VCaP (cell line): Measurements from ENCODE around the gene MAD2L2.
A peak's percentile ranks its signal among the peaks of the same experiment; 100 is the strongest.

Experiments used
- H3K27ac ChIP-seq: fragments of 450-650 bp; 2 replicates; pipeline ENCODE4 v1.5.1; 2017
- TF ChIP-seq, protein P1 (sequence below): fragments of 450-650 bp; conservative IDR thresholded peaks from 2 replicates; pipeline ENCODE4 v1.5.1; 2017; ENCODE audit warnings: mild to moderate bottlenecking, moderate library complexity

The MAD2L2 gene

DNA sequence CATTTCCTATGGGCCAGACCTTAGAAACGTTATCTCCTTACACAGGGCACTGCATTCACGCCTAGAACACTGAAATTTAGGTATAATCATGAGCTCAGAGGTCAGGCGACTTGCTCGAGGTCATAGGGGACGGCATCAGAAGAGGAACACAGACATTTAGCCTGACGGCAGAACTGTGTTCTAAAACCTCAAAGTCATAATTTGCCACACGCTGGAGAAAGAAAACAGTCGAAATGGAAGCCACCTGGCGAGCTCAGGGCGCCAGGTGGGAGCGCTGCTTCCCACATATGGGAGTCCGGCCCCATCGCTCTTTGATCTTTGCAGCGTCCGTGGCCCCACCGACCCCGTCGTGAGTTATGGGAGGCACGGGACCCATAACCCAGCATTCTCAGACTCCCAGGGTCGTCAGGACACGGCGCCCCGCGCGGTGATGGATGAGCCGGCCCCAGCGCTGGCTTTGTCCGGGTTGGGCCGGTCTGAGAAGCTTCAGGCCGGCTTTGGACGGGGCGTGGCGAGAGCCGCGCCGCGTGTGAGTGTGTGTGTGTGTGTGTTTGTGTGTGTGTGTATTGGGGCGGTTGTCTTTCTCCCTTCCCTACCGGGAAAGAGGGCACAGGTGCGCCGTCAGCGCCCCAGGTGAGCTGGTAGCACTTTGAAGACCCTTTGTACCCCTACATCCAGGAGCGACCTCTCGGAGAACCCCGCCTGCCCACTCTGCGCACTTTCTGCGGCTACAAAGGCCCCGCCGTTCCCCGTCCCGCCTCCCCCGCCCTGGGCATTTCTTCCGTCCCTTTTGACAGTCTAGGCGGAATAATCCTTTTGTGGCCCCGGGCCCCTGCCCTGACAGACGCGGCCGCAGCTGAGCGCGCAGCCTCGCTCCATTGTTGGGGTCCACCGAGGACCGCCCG lies 9.7 kb upstream of the MAD2L2 start:
- TF ChIP-seq, protein P1, sequence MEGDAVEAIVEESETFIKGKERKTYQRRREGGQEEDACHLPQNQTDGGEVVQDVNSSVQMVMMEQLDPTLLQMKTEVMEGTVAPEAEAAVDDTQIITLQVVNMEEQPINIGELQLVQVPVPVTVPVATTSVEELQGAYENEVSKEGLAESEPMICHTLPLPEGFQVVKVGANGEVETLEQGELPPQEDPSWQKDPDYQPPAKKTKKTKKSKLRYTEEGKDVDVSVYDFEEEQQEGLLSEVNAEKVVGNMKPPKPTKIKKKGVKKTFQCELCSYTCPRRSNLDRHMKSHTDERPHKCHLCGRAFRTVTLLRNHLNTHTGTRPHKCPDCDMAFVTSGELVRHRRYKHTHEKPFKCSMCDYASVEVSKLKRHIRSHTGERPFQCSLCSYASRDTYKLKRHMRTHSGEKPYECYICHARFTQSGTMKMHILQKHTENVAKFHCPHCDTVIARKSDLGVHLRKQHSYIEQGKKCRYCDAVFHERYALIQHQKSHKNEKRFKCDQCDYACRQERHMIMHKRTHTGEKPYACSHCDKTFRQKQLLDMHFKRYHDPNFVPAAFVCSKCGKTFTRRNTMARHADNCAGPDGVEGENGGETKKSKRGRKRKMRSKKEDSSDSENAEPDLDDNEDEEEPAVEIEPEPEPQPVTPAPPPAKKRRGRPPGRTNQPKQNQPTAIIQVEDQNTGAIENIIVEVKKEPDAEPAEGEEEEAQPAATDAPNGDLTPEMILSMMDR, result peak; percentile 40
- H3K27ac ChIP-seq, result peak overlapping the region; percentile 67

DNA sequence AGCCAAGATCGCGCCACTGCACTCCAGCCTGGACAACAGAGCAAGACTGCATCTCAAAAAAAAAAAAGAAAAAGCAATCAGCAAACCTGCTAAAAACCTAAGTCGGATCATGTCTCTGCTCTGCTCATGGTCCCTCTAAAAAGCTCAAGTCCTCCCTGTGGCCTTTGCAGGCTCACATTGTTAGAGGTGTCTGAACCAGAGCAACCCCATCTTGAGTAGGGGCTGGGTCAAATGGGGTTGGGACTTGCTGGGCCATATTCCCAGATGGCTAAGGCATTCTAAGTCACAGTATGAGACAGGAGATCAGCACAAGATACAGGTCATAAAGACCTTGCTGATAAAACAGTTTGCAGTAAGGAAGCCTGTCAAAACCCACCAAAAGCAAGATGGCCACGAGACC lies 7.6 kb upstream of the MAD2L2 start:
- TF ChIP-seq, protein P1, result no peak
- H3K27ac ChIP-seq, result no peak overlapping the region

DNA sequence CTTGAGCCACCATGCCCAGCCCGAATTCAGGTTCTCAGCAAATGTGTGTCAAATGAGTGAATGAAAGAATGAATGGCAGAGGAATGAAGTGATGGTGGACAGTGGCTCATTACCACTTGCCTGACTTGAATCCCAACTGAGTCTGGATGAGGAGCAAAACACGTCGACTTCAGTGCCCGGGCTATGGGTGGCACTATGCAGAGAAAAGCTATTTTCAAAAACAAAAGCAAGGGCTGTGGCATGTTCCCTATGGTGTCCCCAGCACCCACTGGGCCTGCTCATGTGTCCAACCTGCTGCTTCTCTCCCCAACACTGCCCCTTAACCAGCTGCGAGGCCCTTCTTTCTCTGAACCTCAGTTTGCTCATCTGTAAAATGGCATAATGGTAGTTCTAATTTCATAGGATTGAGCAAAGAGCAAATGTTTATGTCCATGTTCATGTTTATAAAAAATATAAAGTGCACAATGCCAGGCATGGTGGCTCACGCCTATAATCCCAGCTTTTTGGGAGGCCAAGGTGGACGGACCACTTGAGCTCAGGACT lies 4.3 kb upstream of the MAD2L2 start:
- H3K27ac ChIP-seq, result no peak overlapping the region
- TF ChIP-seq, protein P1, result no peak

DNA sequence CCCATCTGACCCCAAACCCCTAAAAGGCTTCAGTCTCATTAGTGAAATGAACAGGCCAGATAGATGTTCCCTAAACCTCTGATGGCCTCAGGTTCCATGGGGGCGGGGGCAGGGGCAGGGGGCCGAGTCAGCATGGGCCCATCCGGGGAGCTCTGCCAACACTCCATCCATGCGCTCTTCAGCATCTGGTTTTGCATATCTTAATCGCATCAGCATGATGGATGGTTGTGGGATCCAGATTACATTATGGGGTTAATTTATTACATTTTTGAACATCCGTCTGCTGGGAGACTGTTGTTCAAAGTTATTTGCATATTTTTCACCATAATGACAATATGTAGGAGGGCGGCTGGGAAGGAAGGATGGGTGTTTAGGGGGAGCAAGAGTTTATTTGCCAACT lies 3.1 kb upstream of the MAD2L2 start:
- H3K27ac ChIP-seq, result no peak overlapping the region
- TF ChIP-seq, protein P1, result no peak

DNA sequence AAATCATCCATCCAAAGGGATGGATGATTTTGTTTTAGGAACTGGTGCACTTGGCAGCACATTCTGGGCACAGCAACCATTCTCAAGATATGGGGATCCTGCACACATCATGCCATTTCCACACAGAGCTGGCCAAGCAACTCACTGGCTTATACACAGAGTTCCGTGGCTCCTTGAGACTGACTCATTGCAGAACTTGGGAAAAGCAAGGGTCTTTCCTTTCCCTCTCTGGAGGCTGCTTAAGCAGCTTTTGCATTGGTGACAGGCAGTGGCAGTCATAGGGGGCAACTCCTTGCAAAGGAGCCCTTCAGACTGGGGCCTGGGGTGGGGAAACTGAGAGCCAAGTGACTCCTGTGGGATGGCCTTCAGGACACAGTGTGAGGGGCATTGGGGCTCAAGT lies 1.9 kb upstream of the MAD2L2 start:
- TF ChIP-seq, protein P1, result no peak
- peak overlapping the region; percentile 78 for H3K27ac ChIP-seq

DNA sequence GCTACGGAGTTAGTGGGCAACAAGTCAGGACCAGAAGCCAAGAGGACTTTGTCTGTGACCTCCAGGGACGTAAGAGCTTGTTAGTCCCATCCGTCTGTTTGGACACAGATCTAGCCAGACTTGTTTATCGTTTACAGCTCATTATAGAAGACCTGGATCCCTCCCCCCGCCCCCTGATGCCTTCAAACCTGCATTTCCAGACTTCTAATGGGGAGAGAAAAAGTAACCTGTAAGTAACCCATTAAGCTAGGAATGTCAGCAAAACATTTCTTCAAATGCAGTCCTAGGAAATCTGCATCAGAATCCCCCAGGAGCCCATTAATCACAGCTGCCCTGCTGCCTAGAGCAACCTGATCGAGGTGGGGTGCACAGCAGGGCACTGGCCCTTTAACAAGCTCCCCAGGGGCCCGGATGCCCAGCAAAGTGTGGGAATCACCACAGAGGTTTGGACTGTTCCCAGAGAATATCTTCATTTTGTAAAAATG lies 1.4 kb upstream of the MAD2L2 start:
- TF ChIP-seq, protein P1, result no peak
- H3K27ac ChIP-seq, result peak overlapping the region; percentile 78

DNA sequence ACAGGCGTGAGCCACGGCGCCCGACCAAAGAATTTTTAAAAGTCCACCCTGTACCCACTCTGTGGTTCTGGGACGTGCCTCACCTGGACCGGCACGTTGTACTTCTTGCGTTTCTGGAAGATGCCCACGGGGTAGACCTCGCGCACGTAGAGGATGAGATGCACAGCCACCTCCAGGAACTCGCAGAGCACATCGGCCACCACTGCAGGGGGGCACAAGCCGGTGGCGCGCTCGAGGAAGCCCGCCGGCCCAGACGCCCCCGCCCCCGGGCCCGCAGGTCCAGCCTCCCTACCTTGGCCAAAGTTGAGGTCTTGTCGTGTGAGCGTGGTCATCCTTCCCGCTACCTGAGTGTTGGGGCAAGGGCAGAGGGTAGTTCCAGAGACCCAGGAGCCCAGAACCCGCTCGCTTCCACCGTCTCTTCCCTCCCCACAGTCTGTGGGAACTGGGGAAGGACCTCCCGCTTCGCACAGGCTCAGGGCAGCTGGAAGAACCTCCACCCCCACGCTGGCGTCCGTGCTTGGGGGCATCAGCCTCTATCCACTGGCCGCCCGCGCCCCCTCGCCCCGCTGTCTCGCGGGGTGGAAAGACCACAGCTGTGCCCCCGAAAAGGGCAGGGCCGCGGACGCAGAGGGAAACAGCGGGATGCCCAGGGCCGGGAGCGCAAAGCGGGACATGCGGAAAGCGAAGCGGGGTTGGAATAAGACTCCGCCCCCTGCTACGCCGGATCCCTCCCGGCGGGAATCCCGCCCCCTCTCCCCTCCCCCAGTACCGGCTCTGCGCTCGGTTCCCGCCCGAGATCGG lies 478 bp downstream of the MAD2L2 start:
- H3K27ac ChIP-seq, result peak overlapping the region; percentile 78
- TF ChIP-seq, protein P1, result no peak
